Measurements from ENCODE around the gene FAM222A. TPM values are rescaled to one million over a fixed set of nuclear protein-coding genes. Genes with fewer than 3 reads are reported as not detected.

Gene FAM222A
- total RNA-seq, 4 donors from 2014 or later, result 0.54 to 3.7 (median 0.92) TPM

- no peak for ATAC-seq
- Histone ChIP-seq H3K27ac (no peak overlapping the region), H3K4me1 (peaks cover 0 to 19% (median 0%) of the 10 kb centered on the region in 3 donors), H3K36me3 (no peaks in the 10 kb centered on the region), H3K27me3 (peaks cover 13% of the 10 kb centered on the region), H3K9me3 (no peaks in the 10 kb centered on the region), H3K4me3 (no peak overlapping the region)
- WGBS, 2 donors (ENCODE audit: low coverage in 1 of 2), result 87 to 94% methylated on average over 6 to 7 of the region's 9 CpGs
- TF ChIP-seq POLR2AphosphoS5 (IDR thresholded peaks at IDR 0.05) (no peak), POLR2A (IDR thresholded peaks at IDR 0.05) (no peak), EP300 (IDR thresholded peaks at IDR 0.05) (no peak), CTCF (IDR thresholded peaks at IDR 0.05) (no peak)
Observed at GRCh38 chr12:109729801-109730200, 16.2 kb downstream of the FAM222A start.

GRCh38 chr12:109730306-109731145 is 16.9 kb downstream of the FAM222A start:
- WGBS, 2 donors (ENCODE audit: low coverage in 1 of 2), result 73 to 80% methylated on average over 5 to 11 of the region's 15 CpGs
- Histone ChIP-seq H3K27ac (no peak overlapping the region), H3K36me3 (no peaks in the 10 kb centered on the region), H3K9me3 (no peaks in the 10 kb centered on the region), H3K4me3 (no peak overlapping the region), H3K27me3 (peaks cover 20% of the 10 kb centered on the region), H3K4me1 (peaks cover 0 to 12% (median 0%) of the 10 kb centered on the region in 3 donors)
- ATAC-seq, result no peak
- TF ChIP-seq CTCF (IDR thresholded peaks at IDR 0.05), result no peak
- no peak for TF ChIP-seq POLR2A (IDR thresholded peaks at IDR 0.05)
- no peak for TF ChIP-seq POLR2AphosphoS5 (IDR thresholded peaks at IDR 0.05)
- no peak for TF ChIP-seq EP300 (IDR thresholded peaks at IDR 0.05)

GRCh38 chr12:109731231-109731731 is 17.7 kb downstream of the FAM222A start:
- Histone ChIP-seq H3K27me3 (peaks cover 27% of the 10 kb centered on the region), H3K36me3 (no peaks in the 10 kb centered on the region), H3K27ac (no peak overlapping the region), H3K4me3 (no peak overlapping the region), H3K4me1 (peaks cover 0 to 5% (median 0%) of the 10 kb centered on the region in 3 donors), H3K9me3 (no peaks in the 10 kb centered on the region)
- TF ChIP-seq POLR2A (IDR thresholded peaks at IDR 0.05), result no peak
- no peak for TF ChIP-seq POLR2AphosphoS5 (IDR thresholded peaks at IDR 0.05)
- TF ChIP-seq EP300 (IDR thresholded peaks at IDR 0.05), result no peak
- TF ChIP-seq CTCF (IDR thresholded peaks at IDR 0.05), result no peak
- no CpG with 5 or more reads among the region's 11 CpGs for WGBS, 2 donors (ENCODE audit: low coverage in 1 of 2)
- ATAC-seq, result no peak

GRCh38 chr12:109731806-109732205 is 18.2 kb downstream of the FAM222A start:
- no peaks in the 10 kb centered on the region for H3K9me3 ChIP-seq
- no peaks in the 10 kb centered on the region for H3K4me1 ChIP-seq
- WGBS, 2 donors (ENCODE audit: low coverage in 1 of 2), result 80 to 89% methylated on average over 2 to 5 of the region's 7 CpGs
- H3K36me3 ChIP-seq, result no peaks in the 10 kb centered on the region
- no peak for TF ChIP-seq CTCF (IDR thresholded peaks at IDR 0.05)
- TF ChIP-seq POLR2A (IDR thresholded peaks at IDR 0.05), result no peak
- TF ChIP-seq EP300 (IDR thresholded peaks at IDR 0.05), result no peak
- no peak for TF ChIP-seq POLR2AphosphoS5 (IDR thresholded peaks at IDR 0.05)
- no peak overlapping the region for H3K4me3 ChIP-seq
- ATAC-seq, result no peak
- peaks cover 33% of the 10 kb centered on the region for H3K27me3 ChIP-seq
- H3K27ac ChIP-seq, result no peak overlapping the region

All from gastroesophageal sphincter (tissue), 4 donors.